Hepatic stellate cell (primary cell): ENCODE measurements around the gene ESAM.
A peak's percentile ranks its signal among the peaks of the same experiment; 100 is the strongest.

Experiments used
- DNase-seq: peaks from one replicate; pipeline ENCODE4 v3.0.0; 2011; ENCODE audit warnings: low spot score

ESAM gene, protein sequence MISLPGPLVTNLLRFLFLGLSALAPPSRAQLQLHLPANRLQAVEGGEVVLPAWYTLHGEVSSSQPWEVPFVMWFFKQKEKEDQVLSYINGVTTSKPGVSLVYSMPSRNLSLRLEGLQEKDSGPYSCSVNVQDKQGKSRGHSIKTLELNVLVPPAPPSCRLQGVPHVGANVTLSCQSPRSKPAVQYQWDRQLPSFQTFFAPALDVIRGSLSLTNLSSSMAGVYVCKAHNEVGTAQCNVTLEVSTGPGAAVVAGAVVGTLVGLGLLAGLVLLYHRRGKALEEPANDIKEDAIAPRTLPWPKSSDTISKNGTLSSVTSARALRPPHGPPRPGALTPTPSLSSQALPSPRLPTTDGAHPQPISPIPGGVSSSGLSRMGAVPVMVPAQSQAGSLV

DNA sequence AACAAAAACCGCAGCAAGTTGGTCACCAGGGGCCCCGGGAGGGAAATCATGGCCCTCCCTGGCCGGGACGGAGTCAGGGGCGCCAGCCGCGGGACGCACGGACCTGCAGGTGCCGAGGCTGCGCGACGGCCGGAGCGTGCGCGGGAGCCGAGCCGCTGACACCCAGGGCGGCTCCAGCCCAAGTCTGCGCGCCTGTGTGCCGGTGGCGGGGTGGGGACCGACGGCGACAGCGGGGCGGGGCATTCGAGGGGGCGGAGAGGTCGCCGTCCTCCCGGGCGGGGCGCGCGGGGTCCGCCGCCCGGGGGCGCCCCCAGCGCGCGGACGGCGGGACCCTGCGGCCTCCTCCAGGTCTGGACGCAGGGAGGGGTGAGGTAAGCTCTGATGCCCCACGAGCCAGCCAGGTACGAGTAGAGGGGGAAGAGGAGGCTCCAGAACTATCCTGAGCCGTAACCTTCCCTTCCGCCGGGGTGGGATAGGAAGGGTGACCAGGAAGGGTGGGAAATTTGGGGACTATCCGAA lies at the start of gene ESAM:
Gene ESAM, minus strand, starts transcription at position 186 of the 519 bp plus-strand sequence. Its CDS starts 136 bp downstream, at position 50.
- no peak for DNase-seq

DNA sequence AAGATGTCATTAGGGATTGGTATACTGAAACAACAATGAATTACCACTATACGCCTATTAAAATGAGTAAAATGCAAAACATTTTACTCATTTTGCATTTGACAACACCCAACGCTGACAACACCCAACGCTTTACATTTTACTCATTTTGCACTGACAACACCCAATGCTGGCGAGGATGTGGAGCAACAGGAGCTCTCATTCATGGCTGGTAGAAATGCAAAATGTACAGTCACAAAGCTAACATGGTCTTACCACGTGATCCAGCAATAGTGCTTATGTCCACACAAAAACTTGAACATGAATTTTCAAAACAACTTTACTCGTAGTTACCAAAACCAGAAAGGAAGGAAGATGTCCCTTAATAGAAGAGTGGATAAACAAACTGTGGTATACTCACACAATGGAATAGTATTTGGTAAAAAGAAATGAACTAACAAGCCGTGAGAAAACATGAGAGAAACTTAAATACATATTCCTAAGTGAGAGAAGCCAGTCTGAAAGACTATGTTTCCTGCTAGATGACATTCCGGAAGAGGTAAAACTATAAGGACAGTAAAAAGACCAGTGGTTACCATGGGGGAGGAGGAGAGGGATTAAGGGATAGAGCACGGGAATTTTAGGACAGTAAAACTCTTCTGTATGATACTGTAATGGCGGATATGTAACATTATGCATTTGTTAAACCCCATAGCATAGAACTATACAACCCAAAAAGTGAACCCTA lies 49.5 kb upstream of the ESAM start:
- DNase-seq: no peak

DNA sequence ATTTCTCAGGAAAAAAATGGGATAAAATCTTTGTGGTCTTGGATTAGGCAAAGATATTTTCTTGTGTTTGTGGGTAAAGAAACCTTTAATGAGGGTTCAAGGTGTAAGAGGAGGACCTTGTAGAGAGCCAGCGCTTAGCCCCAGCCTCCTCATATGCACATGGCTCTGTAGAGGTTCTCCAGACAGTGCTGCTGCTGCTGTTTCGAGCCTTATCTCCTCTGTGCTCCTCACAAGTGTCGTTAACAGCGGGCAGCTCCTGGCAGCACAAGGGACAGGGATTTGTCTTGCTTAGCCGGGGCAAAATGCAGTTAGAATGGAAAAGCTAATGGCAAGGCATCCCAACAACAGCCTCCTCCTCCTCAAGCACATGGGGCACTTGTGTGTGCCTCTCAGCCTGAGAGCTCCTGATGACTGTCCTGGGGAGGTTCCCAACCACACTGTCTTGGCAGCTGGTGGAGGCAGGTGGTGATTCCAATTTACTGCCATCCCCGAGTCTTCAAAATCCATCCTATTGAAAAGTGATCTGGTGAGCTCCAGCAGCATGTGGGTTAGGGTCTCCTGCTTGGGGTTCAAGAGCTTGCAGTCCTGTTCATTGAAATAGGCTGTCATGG lies 45.7 kb upstream of the ESAM start:
- DNase-seq: no peak

DNA sequence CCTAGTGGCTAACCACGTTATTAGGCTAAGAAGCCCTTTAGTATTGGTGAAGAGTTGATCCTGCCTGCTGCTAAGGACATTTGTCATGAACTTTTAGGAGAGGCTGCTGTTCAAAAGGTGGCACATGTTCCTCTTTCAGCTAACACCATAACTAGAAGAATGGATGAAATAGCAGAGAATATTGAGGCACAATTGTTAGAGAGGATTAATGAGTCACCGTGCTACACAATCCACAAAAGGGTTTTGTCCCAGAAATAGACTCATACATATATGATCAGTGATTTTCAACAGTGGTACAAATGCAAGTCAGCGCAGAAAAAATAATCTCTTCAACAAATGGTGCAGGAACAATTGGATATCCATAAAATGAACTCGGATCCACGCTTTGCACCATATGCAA lies 45.1 kb upstream of the ESAM start:
- DNase-seq: no peak

DNA sequence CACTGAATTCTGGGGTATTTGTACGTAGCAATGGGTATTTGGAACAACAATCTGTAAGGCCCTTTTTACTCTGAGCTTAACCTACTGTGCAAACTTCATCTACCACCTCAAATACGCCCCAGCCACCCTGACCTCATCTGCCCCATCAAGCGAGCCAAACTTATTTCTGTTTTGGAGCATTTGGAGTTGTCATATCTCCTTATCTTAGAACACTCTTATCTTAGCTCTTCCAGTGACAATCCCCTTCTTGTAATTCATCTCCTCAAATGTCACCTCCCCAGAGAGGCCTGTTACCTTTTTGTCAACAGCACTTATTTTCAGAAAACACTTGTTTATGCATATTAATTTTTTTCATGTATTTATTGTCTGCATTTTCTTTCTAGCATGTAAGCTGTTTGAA lies 42.8 kb upstream of the ESAM start:
- DNase-seq: no peak

DNA sequence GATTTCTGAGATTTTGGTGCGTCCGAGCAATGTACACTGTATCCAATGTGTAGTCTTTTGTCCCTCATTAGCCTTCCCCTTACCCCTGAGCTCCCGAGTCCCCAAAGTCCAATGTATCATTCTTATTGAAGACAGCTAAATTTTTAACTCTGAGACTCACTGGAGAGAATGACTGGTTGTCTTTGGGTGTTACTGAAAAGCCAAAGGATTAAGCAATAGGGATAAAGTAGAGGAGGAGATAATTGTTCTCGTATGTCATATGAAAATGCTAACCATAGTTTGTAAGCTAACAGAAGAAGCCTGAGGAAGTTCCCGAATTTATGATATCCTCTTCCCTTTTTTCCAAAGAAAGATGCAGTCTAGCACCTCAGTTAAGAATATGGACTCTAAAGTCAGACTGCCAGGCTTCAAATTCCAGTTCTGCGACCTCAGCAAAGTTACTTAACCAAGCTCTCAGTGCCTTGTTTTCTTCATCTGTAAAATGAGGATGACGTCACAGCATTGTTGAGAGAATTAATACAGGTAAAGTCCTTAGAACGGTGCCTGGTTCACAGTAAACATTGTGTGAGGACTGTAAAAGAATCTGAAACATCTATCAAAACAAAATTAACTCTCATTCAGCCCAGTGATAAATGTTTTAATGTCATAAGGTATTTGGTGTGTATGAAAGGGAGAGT lies 39.7 kb upstream of the ESAM start:
- DNase-seq: no peak

DNA sequence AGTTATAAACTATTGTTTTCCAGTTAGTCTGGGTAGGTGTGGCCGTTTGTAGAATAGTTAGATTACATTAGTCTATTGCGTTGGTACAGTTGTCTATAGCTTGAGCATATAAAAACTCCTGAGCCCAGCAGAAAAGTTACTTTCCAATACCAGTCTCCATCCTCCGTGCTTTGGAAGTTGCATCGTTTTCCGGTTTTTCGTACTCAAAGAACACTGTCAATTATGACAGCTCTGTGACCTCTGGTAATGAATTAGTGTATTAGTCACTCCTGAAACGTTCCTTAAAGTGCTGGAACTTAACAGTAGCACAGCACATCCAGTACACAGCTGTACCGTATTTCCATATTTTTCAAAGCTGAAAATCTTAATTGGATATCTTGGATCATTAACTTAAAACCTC lies 38.9 kb upstream of the ESAM start:
- peak; percentile 14 for DNase-seq

DNA sequence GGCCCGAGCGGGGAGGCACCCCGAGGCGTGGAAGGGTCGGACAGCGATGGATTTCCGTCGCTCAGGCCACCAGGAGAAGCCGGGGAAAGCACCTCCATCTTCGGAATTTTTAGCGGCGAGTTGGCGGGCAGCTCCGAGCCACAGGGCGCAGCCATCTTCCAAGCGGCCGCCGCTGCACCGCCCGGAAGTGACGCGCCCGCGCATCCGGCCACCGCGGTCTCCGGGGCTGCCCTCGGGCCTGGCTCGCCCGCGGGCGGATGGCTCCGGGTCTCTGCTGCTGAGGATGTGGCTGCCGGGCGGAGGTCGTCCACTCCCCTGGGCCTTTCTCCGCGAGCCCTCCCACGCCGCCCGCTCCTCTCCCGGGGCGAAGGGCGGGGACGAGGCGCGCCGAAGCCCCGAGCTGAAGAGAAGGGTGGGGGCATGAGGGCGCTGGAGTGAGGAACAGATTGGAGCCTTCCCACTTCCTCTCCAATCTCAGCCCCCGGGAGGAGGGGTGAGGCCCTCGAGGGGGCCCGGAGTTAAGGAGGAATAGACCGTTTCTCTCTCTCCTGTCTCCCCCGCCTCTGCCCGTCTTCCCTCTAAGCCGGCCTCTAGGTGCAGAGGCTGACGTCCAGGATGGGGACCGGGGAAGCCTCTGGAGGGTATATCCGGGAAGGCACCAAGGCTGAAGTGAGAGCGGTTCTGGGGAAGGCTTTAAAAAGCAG lies 38.3 kb upstream of the ESAM start, which contains the start of gene MSANTD2:
Gene MSANTD2, minus strand, starts transcription at position 181 of the 704 bp plus-strand sequence. Its CDS starts 26 bp downstream, at position 155.
- peak; percentile 86 for DNase-seq

DNA sequence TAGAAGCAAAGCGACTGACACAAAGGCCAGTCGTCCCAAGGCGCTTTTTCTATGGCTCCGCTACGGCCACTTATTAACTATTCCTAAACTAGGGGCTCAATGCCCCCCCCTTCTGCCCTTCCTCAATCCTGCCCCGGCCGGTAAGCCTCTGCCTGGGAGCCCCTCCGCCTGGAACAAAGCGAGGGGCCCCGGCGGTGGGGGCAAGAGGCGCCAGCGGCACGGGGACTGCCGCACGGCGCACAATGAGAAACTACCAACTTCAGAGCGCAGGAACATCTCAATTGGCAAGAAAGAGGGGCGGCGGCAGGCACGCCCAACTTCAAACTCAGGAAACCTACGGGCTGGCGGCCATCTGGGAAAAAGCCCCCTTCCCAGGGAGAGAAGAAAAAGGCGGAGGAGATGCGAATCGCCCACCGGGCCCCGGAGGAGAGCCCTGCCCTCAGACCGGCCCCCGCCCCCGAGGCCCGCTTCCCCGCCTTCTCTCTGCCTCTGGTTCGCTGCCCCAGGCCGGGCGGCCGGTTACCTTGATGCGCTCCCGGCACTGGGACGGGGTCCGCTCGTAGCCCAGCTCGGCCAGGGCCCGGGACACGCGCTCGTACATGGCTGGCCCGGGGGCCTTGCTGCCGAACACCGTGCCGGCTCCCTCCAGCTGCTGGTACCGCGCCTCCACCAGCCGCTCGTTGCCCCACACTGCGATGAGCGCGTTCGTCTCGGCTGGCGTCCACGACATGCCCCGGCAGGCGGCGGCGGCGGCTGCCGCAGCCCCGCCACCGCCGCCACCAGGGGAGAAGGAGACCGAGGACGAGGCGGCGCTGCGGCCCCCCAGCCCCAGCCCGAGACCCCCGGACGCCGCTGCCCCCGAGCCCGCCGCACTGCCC lies 37.5 kb upstream of the ESAM start:
- peak; percentile 27 for DNase-seq

DNA sequence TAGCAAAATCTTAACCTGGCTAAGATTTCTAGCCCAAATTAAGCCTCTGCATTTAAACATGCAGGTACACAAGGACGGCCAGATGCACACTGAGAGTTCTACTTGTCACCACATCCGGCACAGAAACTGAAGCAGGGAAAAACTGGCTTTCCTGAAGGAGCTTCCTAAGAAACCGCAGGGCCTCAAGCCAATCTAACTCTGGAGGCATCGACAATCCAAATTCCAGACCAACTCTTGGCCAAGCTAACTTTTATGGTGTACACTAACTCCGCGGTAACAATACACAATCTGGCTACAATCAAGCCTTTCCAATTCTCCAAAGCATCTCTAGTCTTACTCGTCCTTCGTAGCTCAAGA lies 36.9 kb upstream of the ESAM start:
- DNase-seq: peak; percentile 56

DNA sequence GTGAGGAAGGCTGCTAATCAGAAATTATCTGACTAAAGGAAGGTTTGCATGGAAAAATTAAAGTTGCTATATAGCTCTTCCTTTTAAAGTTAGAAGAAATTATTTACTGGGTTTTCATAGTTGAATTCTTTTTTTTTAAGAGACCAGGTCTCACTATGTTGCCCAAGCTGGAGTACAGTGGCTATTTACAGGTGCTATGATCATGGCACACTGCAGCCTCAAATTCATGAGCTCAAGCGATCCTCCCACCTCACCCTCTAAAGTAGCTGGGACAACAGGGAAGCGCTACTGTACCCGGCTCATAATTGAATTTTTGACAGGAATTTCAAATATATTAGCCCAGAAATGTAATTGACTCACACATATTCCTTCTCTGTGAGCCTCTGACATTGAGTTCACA lies 34.2 kb upstream of the ESAM start:
- no peak for DNase-seq

DNA sequence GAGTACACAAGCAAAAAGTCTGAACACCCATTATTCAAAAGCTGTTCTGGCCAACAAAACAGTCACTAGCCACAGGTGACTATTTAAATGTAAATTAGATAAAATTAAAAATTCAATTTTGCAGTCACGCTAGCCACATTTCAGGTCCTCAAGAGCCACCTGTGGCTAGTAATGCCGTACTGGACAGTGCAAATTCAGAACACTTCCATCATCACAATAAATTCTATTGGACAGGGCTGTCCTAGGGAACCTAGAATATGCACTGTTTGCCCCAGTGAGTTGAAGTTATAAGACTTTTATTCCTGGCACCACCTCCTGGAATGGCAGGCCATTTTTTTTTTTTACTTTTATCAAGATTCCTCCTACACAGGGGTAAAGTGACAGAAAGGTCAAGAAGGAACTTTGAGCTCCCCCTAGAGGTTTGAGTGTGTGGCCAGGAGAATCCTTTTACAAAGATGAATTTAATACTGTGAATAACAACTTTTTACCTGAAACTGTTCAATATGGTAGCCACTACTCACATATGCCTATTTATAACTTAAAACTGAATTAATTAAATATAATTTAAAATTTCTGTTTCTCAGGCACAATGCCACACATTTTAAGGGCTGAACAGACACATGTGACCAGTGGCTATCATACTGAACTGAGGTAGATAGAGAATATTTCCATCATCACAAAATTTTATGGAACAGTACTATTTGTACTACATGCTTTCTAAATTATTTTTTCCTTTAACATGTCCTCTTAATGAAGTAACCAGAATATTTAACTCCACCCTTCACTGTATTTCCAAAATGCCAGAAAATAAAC lies 31.6 kb upstream of the ESAM start:
- peak; percentile 50 for DNase-seq

DNA sequence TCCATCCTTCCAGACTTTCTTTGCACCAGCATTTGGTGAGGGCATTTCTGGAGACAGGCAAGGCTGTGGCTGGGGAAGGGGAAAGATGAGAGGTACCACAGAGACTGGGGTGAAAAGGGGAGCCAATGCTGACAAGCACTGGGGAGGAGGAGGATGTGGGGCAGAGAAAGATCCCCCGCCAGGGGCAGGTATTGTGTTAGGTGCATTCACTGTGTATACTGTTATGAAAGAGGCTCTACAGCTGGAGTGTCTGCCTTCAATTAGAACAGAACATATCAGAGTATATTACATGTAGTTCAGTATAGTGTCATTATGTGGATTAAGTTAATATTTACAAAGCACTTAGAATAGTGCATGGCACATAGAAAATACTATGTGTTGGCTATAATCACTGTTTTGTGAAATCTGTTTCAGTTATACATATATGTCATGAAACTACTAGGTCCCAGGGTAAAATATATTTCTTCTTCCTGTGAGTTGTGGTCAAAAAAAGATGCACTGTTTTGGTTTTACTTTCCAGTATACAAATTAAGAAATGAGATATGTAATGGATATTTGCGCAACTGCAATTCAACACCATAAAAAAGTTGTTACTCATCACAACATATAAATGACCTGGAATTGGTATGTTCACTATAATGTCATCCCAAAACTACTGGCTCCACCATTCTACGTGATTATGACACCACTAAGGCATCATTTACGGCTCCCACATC lies 29.7 kb upstream of the ESAM start:
- DNase-seq: no peak

DNA sequence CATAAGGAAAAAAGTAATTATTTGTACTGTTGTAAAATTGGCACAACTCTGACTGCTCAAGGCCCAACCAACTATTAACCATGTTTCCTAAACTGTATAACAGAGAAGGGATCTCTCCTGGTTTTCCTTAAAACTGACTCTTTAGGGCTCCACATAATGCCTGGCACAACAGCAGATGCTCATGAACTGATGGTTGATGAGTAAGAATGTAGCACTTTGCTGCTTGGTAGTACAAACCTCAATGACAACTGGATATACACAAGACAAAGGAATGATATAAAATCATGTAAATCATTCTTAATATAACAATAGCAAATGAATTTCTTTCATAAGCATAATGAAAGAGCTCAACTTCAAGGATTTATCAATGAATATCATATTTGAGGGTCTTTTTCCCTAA lies 26.4 kb upstream of the ESAM start:
- no peak for DNase-seq

DNA sequence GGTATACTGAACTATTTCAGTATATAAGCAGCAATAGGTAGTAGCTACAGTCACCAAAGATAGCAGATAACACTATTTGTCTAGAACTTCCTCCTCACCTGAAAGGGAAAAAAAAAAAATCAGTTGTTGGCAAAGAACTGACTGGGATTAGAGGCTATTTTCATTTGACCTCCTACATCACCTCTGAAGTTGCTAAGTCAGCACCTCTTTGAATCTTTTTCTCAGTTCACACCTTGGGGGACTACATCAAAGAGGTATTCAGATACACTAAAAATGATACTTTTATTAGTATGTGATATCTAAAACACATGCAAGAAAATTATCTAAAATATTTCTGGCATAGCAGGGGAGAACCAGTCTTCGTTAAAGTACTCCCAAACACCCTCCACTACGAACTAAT lies 22.0 kb upstream of the ESAM start:
- DNase-seq: no peak

DNA sequence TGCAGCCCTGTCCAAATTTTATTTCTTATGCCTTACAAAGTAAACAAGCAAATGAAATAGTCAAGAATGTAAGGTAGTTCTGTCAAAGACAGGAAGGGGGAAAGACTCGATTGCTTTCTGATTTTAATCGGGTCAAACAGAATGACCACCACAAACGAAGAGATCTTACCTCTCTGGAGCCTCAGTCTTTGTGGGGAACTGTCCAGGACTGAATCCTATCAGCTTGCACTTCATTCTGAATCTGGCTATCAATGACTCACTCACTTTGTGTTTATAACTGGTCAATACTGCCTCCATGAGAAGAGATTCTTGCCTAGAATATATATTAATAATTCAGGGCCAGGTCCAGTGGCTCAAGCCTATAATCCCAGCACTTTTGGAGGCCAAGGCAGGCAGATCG lies 20.9 kb upstream of the ESAM start:
- DNase-seq: no peak

DNA sequence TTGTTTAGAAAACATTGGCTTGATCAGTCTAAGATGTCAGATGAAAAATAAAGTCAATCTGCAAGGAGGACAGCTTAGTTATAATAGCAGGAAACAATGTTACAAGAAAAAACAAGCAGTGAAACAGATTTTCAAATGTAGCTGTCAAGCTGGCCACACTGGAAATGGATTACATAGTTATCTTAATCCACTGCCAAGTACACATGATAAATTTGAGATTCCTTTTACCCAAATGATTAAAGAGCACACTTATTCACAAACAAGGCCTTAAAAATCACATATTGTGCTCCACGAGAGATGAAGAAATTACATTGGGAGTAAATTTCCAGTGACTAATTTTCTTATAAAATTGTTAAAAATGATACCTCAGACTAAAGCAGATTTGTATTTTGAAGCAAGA lies 17.5 kb upstream of the ESAM start:
- no peak for DNase-seq

DNA sequence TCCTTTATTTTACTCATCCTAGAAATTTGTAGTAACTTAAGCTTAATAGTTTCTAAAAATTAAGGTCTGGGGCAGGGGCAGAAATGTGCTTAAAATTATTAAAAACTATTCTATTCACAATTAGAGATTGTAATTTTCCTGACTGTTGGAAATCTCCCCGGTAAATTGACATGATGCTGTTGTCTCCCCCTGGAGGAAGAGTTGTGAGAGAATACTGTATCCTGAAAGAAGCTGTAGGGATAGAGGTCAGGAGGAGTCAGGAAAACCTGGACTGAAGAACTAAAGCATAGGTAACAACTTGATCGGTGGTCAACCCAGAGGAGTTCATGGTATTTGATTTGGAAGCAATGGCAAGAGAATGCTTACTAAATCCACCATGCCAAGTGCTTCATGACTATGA lies 16.2 kb upstream of the ESAM start:
- no peak for DNase-seq
